Bronchial epithelial cell (primary cell): ENCODE results near the gene UBE2V1. TPM values are rescaled to one million over a fixed set of nuclear protein-coding genes. Genes with fewer than 3 reads are reported as not detected.
"Not testable (repeated sequence)": the region's sequence is repeated elsewhere in the genome, so short reads cannot be mapped to it uniquely, and the experiment has no call there.

Experiments
- DNase-seq: peaks from one replicate; pipeline ENCODE4 v3.0.0-alpha.2; 2010; ENCODE audit warnings: low read depth
- FAIRE-seq: peaks from 2 replicates; lab custom pipeline; 2011; peaks lifted over from hg19 to GRCh38; lab: Jason Lieb, UNC
- H3K27me3 ChIP-seq: 2 replicates; pipeline ENCODE4 v1.5.1; 2011; ENCODE audit warnings: low read length; ENCODE audit not compliant: control insufficient read depth, insufficient read depth
- H3K36me3 ChIP-seq: 2 replicates; pipeline ENCODE4 v1.5.1; 2011; ENCODE audit warnings: low read length; ENCODE audit not compliant: control insufficient read depth, insufficient read depth
- H3K4me3 ChIP-seq: 2 replicates; pipeline ENCODE4 v1.5.1; 2011; ENCODE audit warnings: mild to moderate bottlenecking, low read depth, low read length, control low read depth
- CTCF ChIP-seq: IDR thresholded peaks from 2 replicates; pipeline ENCODE4 v1.5.1; 2011; ENCODE audit warnings: mild to moderate bottlenecking, moderate library complexity, low read length, control low read depth, inconsistent platforms; ENCODE audit not compliant: insufficient read depth, severe bottlenecking
- total RNA-seq: library from RNA; depleted of rRNA; stranded (reverse); fragments of >200 nt; gene quantifications from 2 replicates; pipeline ENCODE4 v1.2.1, GENCODE V29; 2014

The UBE2V1 gene
- total RNA-seq, 1 donor from 2014 or later: 18.4 TPM

GRCh38 chr20:50108556-50109235, 4.3 kb downstream of the UBE2V1 start:
- Histone ChIP-seq H3K27me3 (no peaks in the 10 kb centered on the region), H3K4me3 (no peak overlapping the region), H3K36me3 (peaks cover 4% of the 10 kb centered on the region)
- DNase-seq: peak; percentile 39
- FAIRE-seq: no peak
- TF ChIP-seq CTCF: no peak

GRCh38 chr20:50107796-50108331, 5.1 kb downstream of the UBE2V1 start:
- no peak for TF ChIP-seq CTCF
- FAIRE-seq: no peak
- no peak for DNase-seq

GRCh38 chr20:50107086-50107660, 5.8 kb downstream of the UBE2V1 start:
- Histone ChIP-seq H3K4me3 (no peak overlapping the region), H3K36me3 (peaks cover 4% of the 10 kb centered on the region), H3K27me3 (no peaks in the 10 kb centered on the region)
- DNase-seq (no peak), FAIRE-seq (no peak)
- no peak for TF ChIP-seq CTCF

More at GRCh38 chr20:50107796-50108331, 5.1 kb downstream of the UBE2V1 start:
- Histone ChIP-seq H3K36me3 (peaks cover 4% of the 10 kb centered on the region), H3K27me3 (no peaks in the 10 kb centered on the region), H3K4me3 (no peak overlapping the region)

- H3K36me3 ChIP-seq, DNase-seq, FAIRE-seq, H3K27me3 ChIP-seq, H3K4me3 ChIP-seq: not testable (repeated sequence)
Observed at GRCh38 chr20:50106669-50107068, 6.3 kb downstream of the UBE2V1 start.

- H3K36me3 ChIP-seq, H3K4me3 ChIP-seq, H3K27me3 ChIP-seq, FAIRE-seq: not testable (repeated sequence)
- peak; percentile 96 for DNase-seq
Observed at GRCh38 chr20:50103464-50104107, 9.4 kb downstream of the UBE2V1 start.

GRCh38 chr20:50102551-50102950, 10.4 kb downstream of the UBE2V1 start:
- FAIRE-seq, DNase-seq, H3K36me3 ChIP-seq, H3K27me3 ChIP-seq, H3K4me3 ChIP-seq: not testable (repeated sequence)

GRCh38 chr20:50101887-50102286, 11.1 kb downstream of the UBE2V1 start:
- Histone ChIP-seq H3K4me3 (no peak overlapping the region), H3K36me3 (peaks cover 5% of the 10 kb centered on the region), H3K27me3 (no peaks in the 10 kb centered on the region)
- DNase-seq (no peak), FAIRE-seq (no peak)
- no peak for TF ChIP-seq CTCF
